ENCODE measurements around the gene SH2D7.

DNA sequence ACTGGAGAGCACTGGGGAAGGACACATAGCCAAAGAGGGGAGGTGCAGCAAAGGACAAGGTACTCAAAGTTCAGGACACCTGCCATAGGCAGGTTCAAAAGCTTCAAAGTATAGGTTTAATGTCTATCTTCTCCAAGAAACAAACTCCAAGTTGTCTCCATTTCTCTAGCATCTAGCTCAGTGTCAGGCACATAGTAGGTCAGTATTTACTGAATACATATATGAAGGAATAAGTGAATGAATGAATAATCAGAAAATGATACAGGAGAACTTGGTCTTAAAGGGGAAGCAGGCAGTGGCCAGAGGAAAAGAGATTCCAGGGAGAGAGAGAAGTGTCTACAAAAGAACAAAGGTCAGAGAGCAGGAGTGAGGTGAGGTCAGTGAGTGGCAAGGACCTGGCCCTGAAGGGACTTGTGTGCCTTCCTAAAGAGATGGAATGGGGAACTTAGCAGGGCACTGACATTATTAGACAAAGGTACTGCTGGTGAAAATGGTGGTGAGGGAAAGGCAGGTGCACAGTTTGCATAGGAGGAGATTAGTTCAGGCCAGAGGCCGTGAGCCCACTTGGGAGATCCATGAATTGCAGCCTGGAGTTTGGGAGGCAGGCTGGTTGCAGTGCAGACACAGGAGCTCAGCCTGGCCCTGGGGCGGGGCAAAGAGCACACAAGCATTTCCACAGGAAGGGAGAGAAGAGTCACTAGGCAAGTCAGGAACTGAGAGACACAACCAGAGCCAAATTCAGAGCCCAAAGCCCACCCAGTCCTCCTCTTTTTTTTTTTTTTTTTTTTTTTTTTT is 36.2 kb upstream of the SH2D7 start:
- no peak for TF ChIP-seq CTCF (IDR thresholded peaks at IDR 0.05; ENCODE audit: insufficient read depth, low read length, poor library complexity, severe bottlenecking)
- no peak for TF ChIP-seq EZH2phosphoT487 (conservative IDR thresholded peaks at IDR 0.05; ENCODE audit: low read length)
